ENCODE measurements around the gene METTL17. TPM values are rescaled to one million over a fixed set of nuclear protein-coding genes. Genes with fewer than 3 reads are reported as not detected.
"Not testable (repeated sequence)": the region's sequence is repeated elsewhere in the genome, so short reads cannot be mapped to it uniquely, and the experiment has no call there.

METTL17 gene
- 79.8 and 80.9 TPM in 2 replicates for total RNA-seq
- 65.9 and 70.3 TPM in 2 replicates for polyA plus RNA-seq

- Histone ChIP-seq H3K9me3 (ENCODE audit: low read depth) (no peaks in the 10 kb centered on the region), H2AFZ (peak within 1 kb of the TSS; percentile 63), H3K36me3 (replicated peaks; ENCODE audit: insufficient read depth, low read depth) (peaks cover 2% of the 10 kb centered on the region), H3K27me3 (no peaks in the 10 kb centered on the region), H3K4me2 (peak within 1 kb of the TSS; percentile 80), H3K79me2 (peaks cover 29% of the 10 kb centered on the region), H3K4me3 (peak within 1 kb of the TSS; percentile 84), H4K20me1 (ENCODE audit: insufficient read depth, poor library complexity, severe bottlenecking) (no peaks in the 10 kb centered on the region), H3K9me2 (replicated peaks; ENCODE audit: insufficient read depth) (no peaks in the 10 kb centered on the region), H3K27ac (peak within 1 kb of the TSS; percentile 84), H3K4me1 (ENCODE audit: insufficient read depth) (peaks cover 11% of the 10 kb centered on the region)
- TF ChIP-seq EZH2phosphoT487 (IDR thresholded peaks at IDR 0.05; ENCODE audit: low read depth, severe bottlenecking, unreplicated experiment) = no peak
- TF ChIP-seq EZH2 (IDR thresholded peaks at IDR 0.05; ENCODE audit: borderline replicate concordance) = no peak
- TF ChIP-seq CTCF (IDR thresholded peaks at IDR 0.05; ENCODE audit: poor library complexity) = peak; percentile 43
- peak; percentile 96 for DNase-seq (ENCODE audit: low spot score)
- 3% methylated on average over 42 of the region's 42 CpGs for WGBS (ENCODE audit: low lambda C conversion rate, missing lambda C conversion rate)
Observed at GRCh38 chr14:20989787-20990600, at the start of gene METTL17. Gene METTL17, plus strand, starts transcription at chr14:20989980. Its CDS starts 23 bp downstream, at chr14:20990003.

GRCh38 chr14:20945146-20945545, 44.6 kb upstream of the METTL17 start:
- WGBS (ENCODE audit: low lambda C conversion rate, missing lambda C conversion rate) = 90% methylated on average over 6 of the region's 6 CpGs

GRCh38 chr14:20946707-20947106, 43.1 kb upstream of the METTL17 start:
- not testable (repeated sequence) for H3K4me2 ChIP-seq; H3K4me3 ChIP-seq; H3K27ac ChIP-seq; H3K4me1 ChIP-seq (ENCODE audit: insufficient read depth); H2AFZ ChIP-seq; H3K79me2 ChIP-seq; H3K27me3 ChIP-seq; H3K9me2 ChIP-seq (replicated peaks; ENCODE audit: insufficient read depth); H3K36me3 ChIP-seq (replicated peaks; ENCODE audit: insufficient read depth, low read depth); DNase-seq (ENCODE audit: low spot score); H4K20me1 ChIP-seq (ENCODE audit: insufficient read depth, poor library complexity, severe bottlenecking); H3K9me3 ChIP-seq (ENCODE audit: low read depth)
- WGBS (ENCODE audit: low lambda C conversion rate, missing lambda C conversion rate) = 100% methylated on average over 3 of the region's 9 CpGs

More at GRCh38 chr14:20945146-20945545, 44.6 kb upstream of the METTL17 start:
- H3K4me2 ChIP-seq; H3K4me1 ChIP-seq (ENCODE audit: insufficient read depth); H3K36me3 ChIP-seq (replicated peaks; ENCODE audit: insufficient read depth, low read depth); H2AFZ ChIP-seq; H3K27me3 ChIP-seq; H3K79me2 ChIP-seq; H3K9me2 ChIP-seq (replicated peaks; ENCODE audit: insufficient read depth); H4K20me1 ChIP-seq (ENCODE audit: insufficient read depth, poor library complexity, severe bottlenecking); DNase-seq (ENCODE audit: low spot score); H3K9me3 ChIP-seq (ENCODE audit: low read depth); H3K27ac ChIP-seq; H3K4me3 ChIP-seq: not testable (repeated sequence)

GRCh38 chr14:20954736-20955537, 34.8 kb upstream of the METTL17 start, which contains the start of gene RNASE2:
Gene RNASE2, plus strand, starts transcription at chr14:20955487. Its CDS starts 285 bp downstream, at chr14:20955772.
- H3K27me3 ChIP-seq; H3K27ac ChIP-seq; H4K20me1 ChIP-seq (ENCODE audit: insufficient read depth, poor library complexity, severe bottlenecking); H3K9me3 ChIP-seq (ENCODE audit: low read depth); H3K36me3 ChIP-seq (replicated peaks; ENCODE audit: insufficient read depth, low read depth); H2AFZ ChIP-seq; DNase-seq (ENCODE audit: low spot score); H3K9me2 ChIP-seq (replicated peaks; ENCODE audit: insufficient read depth); H3K4me3 ChIP-seq; H3K79me2 ChIP-seq: not testable (repeated sequence)
- 60% methylated on average over 4 of the region's 4 CpGs for WGBS (ENCODE audit: low lambda C conversion rate, missing lambda C conversion rate)
- Histone ChIP-seq H3K4me2 (peak within 1 kb of the TSS; percentile 5), H3K4me1 (ENCODE audit: insufficient read depth) (peaks cover 14% of the 10 kb centered on the region)

GRCh38 chr14:20955538-20955873, 34.3 kb upstream of the METTL17 start:
- not testable (repeated sequence) for H3K36me3 ChIP-seq (replicated peaks; ENCODE audit: insufficient read depth, low read depth); H3K27ac ChIP-seq; H4K20me1 ChIP-seq (ENCODE audit: insufficient read depth, poor library complexity, severe bottlenecking); H3K9me2 ChIP-seq (replicated peaks; ENCODE audit: insufficient read depth); DNase-seq (ENCODE audit: low spot score); H2AFZ ChIP-seq; H3K4me3 ChIP-seq; H3K27me3 ChIP-seq; H3K79me2 ChIP-seq; H3K9me3 ChIP-seq (ENCODE audit: low read depth); H3K4me2 ChIP-seq
- 87% methylated on average over 5 of the region's 5 CpGs for whole genome bisulfite sequencing (ENCODE audit: low lambda C conversion rate, missing lambda C conversion rate)
- peaks cover 14% of the 10 kb centered on the region for H3K4me1 ChIP-seq (ENCODE audit: insufficient read depth)

Measured in hepatocyte (in vitro differentiated cells).